Non-pigmented ciliary epithelial cell (primary cell): ENCODE results near the gene MCM3AP.

ENCODE experiments used
- DNase-seq: peaks from one replicate; pipeline ENCODE4 v3.0.0-alpha.2; 2010; ENCODE audit warnings: low read depth

The MCM3AP gene

GRCh38 chr21:46285206-46285661 is at the start of gene MCM3AP:
MCM3AP (minus strand) TSS chr21:46285611; CDS start chr21:46285286, 325 bp downstream.
- no peak for DNase-seq

GRCh38 chr21:46334351-46335140 is 49.1 kb upstream of the MCM3AP start:
- no peak for DNase-seq

DNA sequence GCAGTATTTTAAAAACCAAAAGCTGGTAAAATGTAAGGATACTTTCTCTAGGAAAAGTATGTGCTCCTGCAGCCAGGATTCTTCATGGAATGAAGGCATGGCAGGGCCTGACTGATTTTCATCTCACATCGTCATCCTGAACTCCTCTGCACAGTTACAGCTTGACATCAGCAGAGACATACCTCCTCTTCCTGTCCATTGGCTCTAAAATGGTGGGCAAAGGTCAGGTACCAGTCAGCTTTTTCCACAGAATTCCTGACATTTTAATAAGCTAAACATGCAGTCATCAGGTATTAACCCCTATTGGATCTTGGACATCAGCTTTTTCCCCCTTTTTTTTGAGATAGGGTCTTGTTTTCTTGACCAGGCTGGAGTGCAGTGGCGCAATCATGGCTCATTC is 44.4 kb upstream of the MCM3AP start:
- DNase-seq, result no peak

- DNase-seq, result no peak
Observed at GRCh38 chr21:46328151-46328550, 42.7 kb upstream of the MCM3AP start.

DNA sequence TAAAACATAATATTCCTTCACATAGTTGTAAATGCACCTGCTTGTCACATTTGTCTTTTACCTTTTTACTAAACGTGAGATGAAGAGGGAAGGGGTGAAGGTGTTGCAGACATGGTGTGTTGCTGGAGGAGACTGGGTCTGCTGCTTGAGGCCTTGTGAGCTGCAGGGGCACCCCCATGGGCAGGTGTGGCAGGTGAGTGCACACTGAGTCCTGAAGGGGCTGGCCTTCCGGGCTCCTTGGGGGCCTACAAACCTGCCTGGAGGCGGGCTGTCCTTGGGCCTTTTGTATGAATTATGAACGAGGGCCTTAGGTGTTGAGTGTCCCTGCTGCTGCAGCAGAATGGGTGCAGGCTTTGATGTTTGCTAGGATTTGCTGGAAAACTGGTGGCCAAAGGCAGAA is 42.3 kb upstream of the MCM3AP start:
- no peak for DNase-seq

DNA sequence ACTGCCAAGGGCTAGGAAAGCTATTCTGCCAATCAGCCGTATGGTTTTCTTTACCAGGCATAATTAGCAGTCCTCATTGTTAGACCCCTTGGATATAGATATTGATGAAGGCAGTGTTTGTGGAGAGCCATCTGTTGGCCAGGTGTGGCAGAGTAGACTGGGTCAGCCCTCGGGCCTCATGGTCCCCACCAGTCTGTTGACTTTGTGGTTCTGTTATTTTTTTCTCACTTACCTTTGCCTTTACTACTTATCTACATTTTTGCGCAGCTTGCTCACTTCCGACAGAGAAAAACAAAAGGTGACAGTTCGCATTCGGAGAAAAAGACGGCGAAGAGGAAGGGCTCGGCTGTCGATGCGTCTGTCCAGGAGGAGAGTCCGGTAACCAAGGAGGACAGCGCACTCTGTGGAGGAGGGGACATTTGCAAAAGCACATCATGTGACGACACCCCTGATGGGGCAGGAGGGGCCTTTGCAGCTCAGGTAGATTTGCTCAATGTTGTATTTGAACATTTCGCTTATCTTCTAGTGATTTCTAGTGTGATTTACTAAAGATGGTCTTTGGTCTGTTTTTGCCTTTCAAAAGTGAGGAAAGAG is 40.8 kb upstream of the MCM3AP start:
- DNase-seq, result no peak

- DNase-seq, result no peak
Observed at GRCh38 chr21:46325073-46325912, 39.9 kb upstream of the MCM3AP start.

GRCh38 chr21:46324390-46325072 is 39.1 kb upstream of the MCM3AP start:
- no peak for DNase-seq

DNA sequence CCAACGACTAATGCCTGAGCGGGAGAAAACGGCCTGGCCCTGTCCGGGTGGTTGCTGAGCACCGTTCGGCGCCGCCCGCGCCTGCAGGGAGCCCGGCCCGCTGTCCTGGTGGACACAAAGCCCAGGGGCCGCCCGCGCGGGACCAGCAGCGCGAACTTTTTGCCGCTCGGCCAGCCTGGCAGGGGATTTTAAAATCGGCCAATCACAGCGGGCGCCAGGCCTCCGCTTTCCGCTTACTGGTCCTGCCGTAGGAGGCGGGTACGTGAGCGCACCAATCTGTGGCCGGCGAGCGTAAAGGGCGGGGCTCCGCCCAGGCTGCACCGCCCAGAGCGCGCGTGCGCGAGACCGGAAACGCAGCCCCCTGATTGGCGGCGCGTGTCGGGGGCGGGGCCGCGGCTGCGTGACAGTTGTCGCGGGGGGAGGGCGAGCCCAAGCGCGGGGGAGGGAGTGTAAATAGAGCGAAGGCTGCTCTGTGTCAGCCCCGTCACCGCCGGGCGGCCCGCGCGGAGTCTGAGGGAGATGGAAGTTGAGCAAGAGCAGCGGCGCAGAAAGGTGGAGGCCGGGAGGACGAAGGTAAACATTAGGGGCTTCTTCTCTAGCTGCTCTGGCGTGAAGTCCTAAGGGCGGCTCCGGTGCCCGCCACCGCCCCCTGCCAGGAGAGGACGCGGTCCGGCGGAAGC is 38.4 kb upstream of the MCM3AP start, which contains the start of the genes C21orf58 and PCNT:
TSS of gene C21orf58 (minus strand) at position 161 of the 680 bp plus-strand sequence. CDS start 1,132 bp downstream, outside the sequence.
TSS of gene PCNT (plus strand) at position 447 of the 680 bp plus-strand sequence. CDS start at position 520, 73 bp downstream.
- peak; percentile 85 for DNase-seq

DNA sequence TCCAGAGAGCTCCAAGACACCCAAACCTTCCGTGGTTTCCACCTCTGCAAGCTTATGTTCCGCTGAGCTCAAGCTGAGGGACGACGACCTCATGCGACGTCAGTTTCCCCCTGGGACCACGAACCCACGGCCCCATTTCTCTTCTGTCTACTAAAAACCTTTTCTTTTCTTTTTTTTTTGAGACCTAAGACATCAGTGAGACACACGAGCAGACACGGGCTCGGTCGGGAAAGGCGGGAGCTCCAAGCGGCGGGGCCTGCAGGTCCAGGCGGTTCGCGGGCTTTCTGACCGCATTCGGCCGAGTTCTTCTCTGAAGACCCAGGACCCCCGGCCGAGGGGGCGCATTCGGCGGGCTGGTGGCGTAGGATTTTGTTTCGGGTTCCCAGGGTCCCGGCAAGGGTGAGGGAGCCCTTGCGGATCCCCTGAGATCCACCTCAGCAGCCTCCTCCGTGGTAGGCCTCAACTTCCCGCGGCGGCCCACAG is 37.9 kb upstream of the MCM3AP start:
- DNase-seq, result no peak

DNA sequence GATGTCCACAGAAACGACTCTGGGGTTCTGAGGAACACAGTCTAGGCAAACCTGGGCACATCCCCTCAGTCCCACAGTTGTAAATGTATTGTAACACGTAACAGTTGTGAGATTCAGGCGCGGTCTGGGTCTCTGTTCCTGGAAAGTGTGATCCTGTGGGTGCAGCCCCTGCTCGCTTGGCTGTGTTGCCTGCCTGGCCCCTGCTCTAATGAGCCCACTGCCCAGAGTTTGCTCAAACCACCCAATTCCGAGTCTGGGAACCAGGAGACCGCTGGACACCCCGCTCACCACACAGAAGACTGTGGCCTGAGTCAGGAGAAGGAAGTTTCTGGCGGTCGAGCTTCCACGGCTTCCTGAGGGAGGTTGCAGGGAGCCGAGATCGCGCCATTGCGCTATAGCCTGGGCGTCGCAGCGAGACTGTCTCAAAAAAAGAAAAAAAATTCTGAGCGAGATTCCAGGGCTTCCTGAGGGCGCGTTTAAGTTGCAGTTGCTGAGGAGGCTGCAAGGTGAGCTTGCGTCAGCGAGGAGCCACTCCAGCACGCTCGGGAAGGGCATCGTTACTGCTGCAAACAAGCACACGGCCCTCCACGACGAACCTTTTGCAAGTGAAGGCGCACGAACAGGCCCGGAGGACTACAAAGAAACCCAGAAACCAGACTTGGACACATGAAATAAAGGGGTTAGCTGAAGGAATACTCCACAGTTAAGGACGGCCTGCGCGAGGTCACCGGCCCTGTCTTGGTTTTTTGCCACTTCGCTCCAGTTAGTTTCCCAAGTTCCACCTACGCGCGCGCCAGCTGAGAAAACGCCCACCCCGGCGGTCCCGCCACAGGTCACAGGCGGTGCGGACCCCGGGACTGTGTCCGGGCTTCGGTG is 37.2 kb upstream of the MCM3AP start:
- no peak for DNase-seq

DNA sequence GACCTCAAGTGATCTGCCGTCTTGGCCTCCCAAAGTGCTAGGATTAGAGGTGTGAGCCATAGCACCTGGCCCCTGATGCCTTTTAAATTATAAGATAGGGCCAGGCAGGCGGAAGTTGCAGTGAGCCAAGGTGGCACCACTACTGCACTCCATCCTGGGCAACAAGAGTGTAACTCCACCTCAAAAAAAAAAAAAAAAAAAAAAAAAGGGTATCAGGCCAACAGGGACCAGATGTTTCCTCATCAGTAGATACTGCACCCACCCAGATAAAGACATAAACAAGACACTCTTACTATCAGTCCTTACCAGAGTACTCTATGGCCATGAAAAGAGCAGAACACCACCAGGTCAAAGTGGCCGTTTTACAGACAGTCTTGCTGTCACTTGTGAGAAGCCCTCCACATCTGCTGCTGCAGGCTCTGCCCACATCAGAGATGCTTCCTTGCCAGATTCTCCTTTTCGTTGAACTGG is 35.0 kb upstream of the MCM3AP start:
- DNase-seq, result no peak

- DNase-seq, result no peak
Observed at GRCh38 chr21:46319186-46319585, 33.8 kb upstream of the MCM3AP start.

GRCh38 chr21:46318464-46318845 is 33.0 kb upstream of the MCM3AP start:
- no peak for DNase-seq

- no peak for DNase-seq
Observed at GRCh38 chr21:46317710-46318463, 32.5 kb upstream of the MCM3AP start.

DNA sequence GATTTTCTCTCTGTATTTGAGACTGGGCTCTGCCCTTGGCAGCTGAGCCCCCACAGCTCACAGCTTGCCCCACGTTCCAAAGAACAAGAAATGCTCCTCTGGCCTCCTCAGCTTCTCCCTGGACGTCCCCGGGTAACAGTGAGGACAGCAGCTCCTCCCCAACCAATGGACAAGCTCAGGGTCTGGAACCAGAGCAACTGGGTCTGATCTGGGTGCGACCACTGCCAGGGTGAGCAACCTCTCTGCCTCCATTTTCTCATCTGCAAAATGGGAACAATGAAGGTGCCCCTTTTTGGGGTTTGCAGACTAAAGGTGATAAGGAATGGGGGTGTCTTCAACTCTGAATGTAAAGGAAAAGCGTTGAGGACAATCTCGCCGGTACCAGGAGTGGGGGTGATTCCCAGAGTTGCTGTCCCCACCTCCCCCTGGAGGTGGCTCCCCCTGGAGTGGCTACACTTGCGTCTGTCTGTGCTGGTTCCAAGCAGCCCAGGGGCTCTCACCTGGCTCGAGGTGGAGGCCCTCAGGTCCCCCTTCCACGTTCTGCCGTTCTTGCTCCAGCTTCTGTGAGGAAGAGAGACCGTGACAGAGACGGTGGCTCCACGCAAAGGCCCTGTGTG is 31.4 kb upstream of the MCM3AP start:
- no peak for DNase-seq

DNA sequence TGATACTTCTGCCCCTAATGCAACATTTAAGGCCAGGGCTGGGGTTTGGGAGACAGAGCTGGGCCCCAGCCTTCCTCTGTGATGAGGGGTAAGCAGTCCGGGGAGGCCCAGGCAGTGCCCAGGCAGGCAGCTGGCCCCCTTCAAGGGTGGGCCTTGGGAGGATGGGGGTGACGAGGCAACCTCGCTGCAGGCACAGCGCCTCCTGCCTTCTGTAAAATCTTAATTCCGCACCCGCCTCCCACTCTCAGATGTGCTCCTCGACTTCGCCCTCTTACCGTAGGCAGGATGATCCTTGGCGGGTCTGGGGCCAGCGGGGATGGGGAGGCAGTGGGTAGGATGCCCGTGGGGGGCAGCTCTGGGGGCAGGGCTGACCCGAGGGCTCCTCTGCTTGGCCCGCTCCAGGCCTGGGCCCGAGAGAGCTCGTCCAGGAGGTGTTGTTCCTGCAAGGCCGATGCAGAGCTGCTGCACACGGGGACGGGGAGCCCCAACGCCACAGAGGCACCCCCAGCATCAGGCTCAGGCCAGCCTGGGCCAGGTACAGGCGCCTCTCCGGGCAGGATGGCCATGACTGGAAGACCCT is 29.1 kb upstream of the MCM3AP start:
- DNase-seq, result no peak

DNA sequence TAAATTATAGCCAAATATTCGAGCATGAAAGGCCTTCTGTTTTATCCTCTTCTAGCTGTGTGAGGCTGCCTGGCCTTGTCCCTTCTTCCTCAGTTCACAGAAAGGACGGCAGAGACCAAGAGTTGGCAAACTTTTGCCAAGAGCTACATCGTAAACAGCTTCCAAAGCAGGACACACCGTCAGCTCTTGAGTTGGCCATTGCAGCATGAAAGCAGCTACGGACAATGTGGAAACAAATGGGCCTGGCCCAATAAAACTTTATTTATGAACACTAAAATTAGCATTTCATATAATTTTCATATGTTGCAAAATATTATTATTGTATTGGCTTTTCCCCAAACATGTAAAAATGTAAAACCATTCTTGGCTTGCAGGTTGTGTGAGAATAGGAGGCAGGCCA is 27.5 kb upstream of the MCM3AP start:
- no peak for DNase-seq
